Gastrocnemius medialis (tissue), 4 donors: Measurements from ENCODE around the gene ZNF18.

Experiments used
- POLR2A ChIP-seq, 2 donors: fragments of 450-650 bp; IDR thresholded peaks; one replicate each; pipeline ENCODE4 v1.6.1; 2017; ENCODE audit warnings: antibody characterized with exemption in 2 of 2, mild to moderate bottlenecking in 2 of 2, moderate library complexity in 2 of 2
- TF ChIP-seq, protein P1 (sequence below), 5 experiments: fragments of 450-650 bp in 3 of 5; fragments of 200-600 bp in 2 of 5; sonication (generic) in 2 of 5; IDR thresholded peaks in 4 of 5; conservative IDR thresholded peaks in 1 of 5; 1 replicate in 4 of 5; 2 replicates in 1 of 5; pipeline ENCODE4 v1.5.1; 2016 to 2019; ENCODE audit warnings: antibody characterized with exemption in 5 of 5, mild to moderate bottlenecking in 3 of 5, moderate library complexity in 3 of 5

DNA sequence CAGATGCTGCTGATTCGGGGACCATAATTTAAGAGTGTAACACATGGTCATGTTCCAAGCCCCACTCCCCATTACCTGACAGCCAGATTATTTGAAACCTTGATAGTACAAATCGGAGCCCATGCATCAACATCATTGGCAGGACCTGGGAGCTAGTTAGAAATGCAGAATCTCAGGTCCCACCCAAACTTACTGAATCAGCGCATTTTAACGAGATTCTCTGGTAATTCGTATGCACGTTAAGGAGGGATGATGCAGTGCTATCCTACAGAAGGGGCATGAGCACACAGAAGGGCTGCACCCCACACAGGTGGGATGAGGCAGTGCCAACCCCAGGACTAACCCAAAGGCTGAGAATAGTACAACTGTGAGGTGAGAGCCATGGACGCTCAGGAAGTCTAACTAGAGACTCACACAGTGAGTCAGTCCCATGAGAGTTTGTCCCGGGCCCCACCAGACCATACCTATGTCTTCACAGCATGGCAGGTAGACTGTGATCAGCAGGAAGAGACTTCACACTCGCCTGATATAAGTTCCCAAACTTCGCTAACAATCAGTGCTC is 64.9 kb downstream of the ZNF18 start:
- TF ChIP-seq, protein P1, sequence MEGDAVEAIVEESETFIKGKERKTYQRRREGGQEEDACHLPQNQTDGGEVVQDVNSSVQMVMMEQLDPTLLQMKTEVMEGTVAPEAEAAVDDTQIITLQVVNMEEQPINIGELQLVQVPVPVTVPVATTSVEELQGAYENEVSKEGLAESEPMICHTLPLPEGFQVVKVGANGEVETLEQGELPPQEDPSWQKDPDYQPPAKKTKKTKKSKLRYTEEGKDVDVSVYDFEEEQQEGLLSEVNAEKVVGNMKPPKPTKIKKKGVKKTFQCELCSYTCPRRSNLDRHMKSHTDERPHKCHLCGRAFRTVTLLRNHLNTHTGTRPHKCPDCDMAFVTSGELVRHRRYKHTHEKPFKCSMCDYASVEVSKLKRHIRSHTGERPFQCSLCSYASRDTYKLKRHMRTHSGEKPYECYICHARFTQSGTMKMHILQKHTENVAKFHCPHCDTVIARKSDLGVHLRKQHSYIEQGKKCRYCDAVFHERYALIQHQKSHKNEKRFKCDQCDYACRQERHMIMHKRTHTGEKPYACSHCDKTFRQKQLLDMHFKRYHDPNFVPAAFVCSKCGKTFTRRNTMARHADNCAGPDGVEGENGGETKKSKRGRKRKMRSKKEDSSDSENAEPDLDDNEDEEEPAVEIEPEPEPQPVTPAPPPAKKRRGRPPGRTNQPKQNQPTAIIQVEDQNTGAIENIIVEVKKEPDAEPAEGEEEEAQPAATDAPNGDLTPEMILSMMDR (IDR thresholded peaks at IDR 0.05 in 4 of 5, conservative IDR thresholded peaks at IDR 0.05 in 1 of 5), result no peak
- no peak for TF ChIP-seq POLR2A (IDR thresholded peaks at IDR 0.05)
